Mesenchymal stem cell (in vitro differentiated cells and primary cell): ENCODE measurements around the gene ZXDC.

Experiments used
- DNase-seq: peaks from one replicate; pipeline ENCODE4 v3.0.0-alpha.2; 2013
- H2AFZ ChIP-seq: one replicate; pipeline ENCODE4 v1.6.1; 2013; ENCODE audit warnings: low read depth, mild to moderate bottlenecking, control low read depth, inconsistent platforms, low read length, moderate library complexity
- H2AK5ac ChIP-seq: 2 replicates; pipeline ENCODE4 v1.6.1; 2013; ENCODE audit warnings: low read length, moderate library complexity, mild to moderate bottlenecking, inconsistent platforms; ENCODE audit not compliant: severe bottlenecking
- H2BK120ac ChIP-seq: one replicate; pipeline ENCODE4 v1.6.1; 2013; ENCODE audit warnings: low read depth, mild to moderate bottlenecking, inconsistent platforms, low read length, moderate library complexity
- H2BK12ac ChIP-seq, 2 experiments: one replicate each; pipeline ENCODE4 v1.6.1; 2013; ENCODE audit warnings: inconsistent platforms in 2 of 2, low read length in 2 of 2, mild to moderate bottlenecking in 2 of 2, moderate library complexity in 2 of 2, control low read depth in 1 of 2
- H2BK15ac ChIP-seq: one replicate; pipeline ENCODE4 v1.6.1; 2013; ENCODE audit warnings: mild to moderate bottlenecking, low read depth, inconsistent platforms; ENCODE audit not compliant: poor library complexity, severe bottlenecking
- H2BK5ac ChIP-seq: 2 replicates; pipeline ENCODE4 v1.6.1; 2013; ENCODE audit warnings: low read depth, mild to moderate bottlenecking, low read length, control low read depth, inconsistent platforms; ENCODE audit not compliant: poor library complexity, severe bottlenecking
- H3K14ac ChIP-seq, 2 experiments: one replicate each; pipeline ENCODE4 v1.6.1; 2013; ENCODE audit warnings: inconsistent platforms in 2 of 2, low read length in 2 of 2, control low read depth in 1 of 2, mild to moderate bottlenecking in 1 of 2, moderate library complexity in 1 of 2
- H3K18ac ChIP-seq, 2 experiments: one replicate each; pipeline ENCODE4 v1.6.1; 2013; ENCODE audit warnings: inconsistent platforms in 2 of 2, low read length in 2 of 2, control low read depth in 1 of 2, low read depth in 1 of 2, mild to moderate bottlenecking in 1 of 2
- H3K23ac ChIP-seq, 2 experiments: one replicate each; pipeline ENCODE4 v1.6.1; 2013; ENCODE audit warnings: inconsistent platforms in 2 of 2, low read length in 2 of 2, mild to moderate bottlenecking in 2 of 2, moderate library complexity in 2 of 2, control low read depth in 1 of 2
- H3K27ac ChIP-seq: 2 replicates; pipeline ENCODE4 v1.5.1; 2013; ENCODE audit warnings: mild to moderate bottlenecking, moderate library complexity, low read length, control low read depth, inconsistent platforms; ENCODE audit not compliant: poor library complexity, severe bottlenecking
- H3K27me3 ChIP-seq, 2 experiments: 2 replicates each; pipeline versions ENCODE4 v1.6.1 to v1.7.0; 2013; ENCODE audit warnings: low read length in 2 of 2, mild to moderate bottlenecking in 2 of 2, moderate library complexity in 2 of 2, control low read depth in 1 of 2, inconsistent platforms in 1 of 2; ENCODE audit not compliant: control insufficient read depth in 1 of 2, insufficient read depth in 1 of 2
- H3K36me3 ChIP-seq, 2 experiments: 2 replicates each; pipeline versions ENCODE4 v1.6.1 to v1.7.0; 2013; ENCODE audit warnings: low read length in 2 of 2, control low read depth in 1 of 2, inconsistent platforms in 1 of 2, low read depth in 1 of 2, mild to moderate bottlenecking in 1 of 2; ENCODE audit not compliant: insufficient read depth in 2 of 2, control insufficient read depth in 1 of 2
- H3K4ac ChIP-seq, 2 experiments: one replicate each; pipeline ENCODE4 v1.6.1; 2013; ENCODE audit warnings: inconsistent platforms in 2 of 2, low read length in 2 of 2, mild to moderate bottlenecking in 2 of 2, moderate library complexity in 2 of 2, control low read depth in 1 of 2, low read depth in 1 of 2
- H3K4me1 ChIP-seq: 2 replicates; pipeline ENCODE4 v1.6.1; 2013; ENCODE audit warnings: low read depth, low read length, control low read depth; ENCODE audit not compliant: control insufficient read depth, insufficient read depth
- H3K4me2 ChIP-seq: 2 replicates; pipeline ENCODE4 v1.6.1; 2013; ENCODE audit warnings: low read length, mild to moderate bottlenecking, inconsistent platforms; ENCODE audit not compliant: poor library complexity, severe bottlenecking
- H3K4me3 ChIP-seq, 2 experiments: 2 replicates each; pipeline versions ENCODE4 v1.5.1 to v1.7.0; 2013; ENCODE audit warnings: low read length in 2 of 2, mild to moderate bottlenecking in 2 of 2, control low read depth in 1 of 2, low read depth in 1 of 2; ENCODE audit not compliant: insufficient read depth in 1 of 2
- H3K79me1 ChIP-seq: replicated peaks from 2 replicates; pipeline ENCODE4 v1.6.1; 2013; ENCODE audit warnings: mild to moderate bottlenecking, control low read depth, low read length, inconsistent platforms; ENCODE audit not compliant: poor library complexity, severe bottlenecking
- H3K9ac ChIP-seq: 2 replicates; pipeline ENCODE4 v1.7.0; 2013; ENCODE audit warnings: mild to moderate bottlenecking, low read length, moderate library complexity
- H3K9me3 ChIP-seq: 2 replicates; pipeline ENCODE4 v1.7.0; 2013; ENCODE audit warnings: mild to moderate bottlenecking, low read length; ENCODE audit not compliant: control insufficient read depth
- H4K8ac ChIP-seq: one replicate; pipeline ENCODE4 v1.6.1; 2013; ENCODE audit warnings: inconsistent platforms, mild to moderate bottlenecking, low read length, moderate library complexity
- H4K91ac ChIP-seq: one replicate; pipeline ENCODE4 v1.6.1; 2013; ENCODE audit warnings: mild to moderate bottlenecking, low read length, inconsistent platforms
- WGBS: methylation state at CpG from one replicate; pipeline ENCODE4 v1.1.7; 2013; ENCODE audit warnings: mixed read lengths; 5-methylcytosine and 5-hydroxymethylcytosine counted together

Gene ZXDC

DNA sequence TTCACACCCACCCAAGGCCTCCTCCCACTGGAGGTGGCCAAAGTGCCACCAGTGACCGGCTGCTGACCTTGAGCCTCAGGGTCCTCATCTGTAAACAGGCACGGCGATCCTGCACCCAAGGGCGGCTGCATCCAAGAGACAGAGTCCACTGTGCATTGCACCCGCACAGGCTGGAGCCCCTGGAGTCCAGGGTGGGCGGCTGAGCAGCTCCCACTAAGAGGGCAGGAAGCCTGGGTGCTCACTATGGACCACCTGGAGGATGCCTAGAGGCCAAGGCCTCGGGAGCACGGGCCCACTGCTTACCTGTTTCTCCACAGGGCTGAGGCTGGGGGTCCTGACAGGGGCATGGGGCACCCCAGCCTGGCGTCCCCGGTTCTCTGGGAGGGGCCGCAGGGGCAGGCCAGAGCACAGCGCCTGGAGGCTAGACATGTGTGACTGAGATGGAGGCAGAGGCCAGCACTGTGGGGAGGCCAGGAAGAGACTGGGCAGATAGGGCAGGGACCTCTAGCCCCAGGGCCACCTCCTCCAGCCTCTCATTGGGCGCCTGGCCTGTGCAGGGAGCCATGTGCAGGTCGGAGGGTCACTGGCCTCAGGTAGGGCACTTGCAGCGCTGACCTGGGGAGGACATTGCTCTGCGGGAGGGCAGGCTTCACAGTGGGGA is 41.7 kb upstream of the ZXDC start, which contains the start of gene UROC1:
UROC1 (minus strand) TSS at position 483 of the 661 bp plus-strand sequence; CDS start at position 429, 54 bp downstream.
- WGBS: 91% methylated on average over 16 of the region's 16 CpGs
- H3K9me3 ChIP-seq: no peaks in the 10 kb centered on the region
- H2BK5ac ChIP-seq: no peak within 1 kb of the TSS
- DNase-seq: no peak
- H3K4me3 ChIP-seq: no peak within 1 kb of the TSS
- no peak within 1 kb of the TSS for H3K4me2 ChIP-seq
- no peaks in the 10 kb centered on the region for H3K36me3 ChIP-seq
- H3K18ac ChIP-seq: no peak within 1 kb of the TSS
- no peak within 1 kb of the TSS for H4K91ac ChIP-seq
- no peak within 1 kb of the TSS for H2AFZ ChIP-seq
- no peak within 1 kb of the TSS for H2AK5ac ChIP-seq
- H4K8ac ChIP-seq: no peak within 1 kb of the TSS
- no peak within 1 kb of the TSS for H3K27ac ChIP-seq
- no peak within 1 kb of the TSS for H3K23ac ChIP-seq
- H3K27me3 ChIP-seq: peaks cover 37 to 43% of the 10 kb centered on the region in 2 experiments
- H2BK15ac ChIP-seq: no peak within 1 kb of the TSS
- H3K79me1 ChIP-seq: no peaks in the 10 kb centered on the region
- H2BK120ac ChIP-seq: no peak within 1 kb of the TSS
- no peak within 1 kb of the TSS for H3K4ac ChIP-seq
- no peaks in the 10 kb centered on the region for H3K4me1 ChIP-seq
- H3K14ac ChIP-seq: no peak within 1 kb of the TSS
- no peak within 1 kb of the TSS for H2BK12ac ChIP-seq
- no peak within 1 kb of the TSS for H3K9ac ChIP-seq

- no peak overlapping the region for H3K4me2 ChIP-seq
- WGBS: 89% methylated on average over 9 of the region's 9 CpGs
Measured at GRCh38 chr3:126516936-126517290, 41.2 kb upstream of the ZXDC start.

DNA sequence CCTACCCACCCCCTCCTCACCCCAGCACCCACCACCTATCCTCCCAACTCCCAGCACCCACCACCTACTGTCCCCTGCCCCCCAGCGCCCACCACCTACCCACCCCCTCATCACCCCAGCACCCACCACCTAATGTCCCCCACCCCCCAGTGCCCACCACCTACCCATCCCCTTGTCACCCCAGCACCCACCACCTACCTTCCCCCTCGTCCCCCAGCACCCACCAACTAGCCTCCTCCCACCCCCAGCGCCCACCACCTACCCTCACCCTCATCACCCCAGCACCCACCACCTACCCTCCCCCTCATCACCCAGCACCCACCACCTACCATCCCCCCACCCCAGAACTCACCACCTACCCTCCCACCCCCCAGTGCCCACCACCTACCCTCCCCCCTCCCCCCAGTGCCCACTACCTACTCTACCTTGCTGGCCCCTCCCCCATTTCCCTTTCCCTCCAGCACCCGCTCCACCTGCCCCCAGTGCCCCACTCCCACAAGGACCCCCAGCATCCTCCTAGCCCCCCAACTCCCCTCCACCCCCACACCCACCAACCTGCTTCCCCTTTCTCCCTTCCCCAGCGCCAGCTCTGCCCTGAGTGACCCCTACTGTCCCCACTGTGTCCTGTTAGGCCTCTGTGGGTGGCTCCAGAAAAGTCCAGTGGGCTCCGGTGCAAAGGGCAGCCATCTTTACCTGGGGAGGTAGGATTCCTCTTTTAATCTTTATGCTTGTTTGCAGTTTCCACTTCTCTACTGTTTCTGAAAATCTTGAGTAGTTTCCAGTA is 40.7 kb upstream of the ZXDC start:
- Histone ChIP-seq H3K4me1 (peaks cover 2% of the 10 kb centered on the region), H4K8ac (no peak overlapping the region), H3K18ac (no peak overlapping the region), H3K27ac (no peak overlapping the region), H3K9me3 (no peaks in the 10 kb centered on the region), H2BK15ac (no peak overlapping the region), H2BK12ac (no peak overlapping the region), H3K27me3 (peaks cover 30 to 43% of the 10 kb centered on the region in 2 experiments), H2BK5ac (no peak overlapping the region), H3K4me3 (no peak overlapping the region), H3K9ac (no peak overlapping the region), H3K23ac (no peak overlapping the region), H2AFZ (no peak overlapping the region), H3K4me2 (no peak overlapping the region), H3K36me3 (no peaks in the 10 kb centered on the region), H2BK120ac (no peak overlapping the region), H2AK5ac (no peak overlapping the region), H3K4ac (no peak overlapping the region), H4K91ac (no peak overlapping the region), H3K14ac (no peak overlapping the region), H3K79me1 (no peaks in the 10 kb centered on the region)
- no peak for DNase-seq
- WGBS: 70% methylated on average over 4 of the region's 6 CpGs

More at GRCh38 chr3:126516936-126517290, 41.2 kb upstream of the ZXDC start:
- no peak for DNase-seq
- H3K9me3 ChIP-seq: no peaks in the 10 kb centered on the region
- H2AFZ ChIP-seq: no peak overlapping the region
- H3K14ac ChIP-seq: no peak overlapping the region
- H2BK12ac ChIP-seq: no peak overlapping the region
- H3K27me3 ChIP-seq: peaks cover 35 to 43% of the 10 kb centered on the region in 2 experiments
- H2BK5ac ChIP-seq: no peak overlapping the region
- H3K36me3 ChIP-seq: no peaks in the 10 kb centered on the region
- H3K4me3 ChIP-seq: no peak overlapping the region
- no peak overlapping the region for H3K4ac ChIP-seq
- H3K27ac ChIP-seq: no peak overlapping the region
- H3K79me1 ChIP-seq: no peaks in the 10 kb centered on the region
- H2BK15ac ChIP-seq: no peak overlapping the region
- H2BK120ac ChIP-seq: no peak overlapping the region
- no peak overlapping the region for H3K9ac ChIP-seq
- peaks cover 2% of the 10 kb centered on the region for H3K4me1 ChIP-seq
- no peak overlapping the region for H2AK5ac ChIP-seq
- no peak overlapping the region for H3K18ac ChIP-seq
- no peak overlapping the region for H3K23ac ChIP-seq
- H4K91ac ChIP-seq: no peak overlapping the region
- H4K8ac ChIP-seq: no peak overlapping the region

- H3K4me2 ChIP-seq: no peak overlapping the region
Measured at GRCh38 chr3:126515066-126515706, 39.5 kb upstream of the ZXDC start.

More at GRCh38 chr3:126515066-126515706, 39.5 kb upstream of the ZXDC start:
- 89% methylated on average over 8 of the region's 8 CpGs for WGBS
- no peak overlapping the region for H4K8ac ChIP-seq
- no peak overlapping the region for H3K9ac ChIP-seq
- H2AFZ ChIP-seq: no peak overlapping the region
- no peaks in the 10 kb centered on the region for H3K9me3 ChIP-seq
- H3K27me3 ChIP-seq: peaks cover 35 to 50% of the 10 kb centered on the region in 2 experiments
- H2BK15ac ChIP-seq: no peak overlapping the region
- H2BK12ac ChIP-seq: no peak overlapping the region
- no peak overlapping the region for H4K91ac ChIP-seq
- no peak overlapping the region for H2BK120ac ChIP-seq
- H2BK5ac ChIP-seq: no peak overlapping the region
- no peak overlapping the region for H3K18ac ChIP-seq
- no peak overlapping the region for H3K4me3 ChIP-seq
- H3K4me1 ChIP-seq: peaks cover 2% of the 10 kb centered on the region
- no peak for DNase-seq
- no peak overlapping the region for H3K14ac ChIP-seq
- H3K79me1 ChIP-seq: no peaks in the 10 kb centered on the region
- H3K27ac ChIP-seq: no peak overlapping the region
- no peaks in the 10 kb centered on the region for H3K36me3 ChIP-seq
- H3K23ac ChIP-seq: no peak overlapping the region
- no peak overlapping the region for H2AK5ac ChIP-seq
- H3K4ac ChIP-seq: no peak overlapping the region
